Daoy (cell line): ENCODE measurements around the gene SCD. TPM values are rescaled to one million over a fixed set of nuclear protein-coding genes. Genes with fewer than 3 reads are reported as not detected.

Source experiments
- DNase-seq: peaks from one replicate; pipeline ENCODE4 v3.0.0-alpha.2; 2015; ENCODE audit warnings: low read depth
- total RNA-seq: library from RNA; depleted of rRNA; stranded (reverse); fragments of >200 nt; shearing (Covaris generic); gene quantifications from 2 replicates; pipeline ENCODE4 v1.2.3, GENCODE V29; 2014

The SCD gene
- total RNA-seq, 1 experiment from 2014 or later = 45.2 TPM

DNA sequence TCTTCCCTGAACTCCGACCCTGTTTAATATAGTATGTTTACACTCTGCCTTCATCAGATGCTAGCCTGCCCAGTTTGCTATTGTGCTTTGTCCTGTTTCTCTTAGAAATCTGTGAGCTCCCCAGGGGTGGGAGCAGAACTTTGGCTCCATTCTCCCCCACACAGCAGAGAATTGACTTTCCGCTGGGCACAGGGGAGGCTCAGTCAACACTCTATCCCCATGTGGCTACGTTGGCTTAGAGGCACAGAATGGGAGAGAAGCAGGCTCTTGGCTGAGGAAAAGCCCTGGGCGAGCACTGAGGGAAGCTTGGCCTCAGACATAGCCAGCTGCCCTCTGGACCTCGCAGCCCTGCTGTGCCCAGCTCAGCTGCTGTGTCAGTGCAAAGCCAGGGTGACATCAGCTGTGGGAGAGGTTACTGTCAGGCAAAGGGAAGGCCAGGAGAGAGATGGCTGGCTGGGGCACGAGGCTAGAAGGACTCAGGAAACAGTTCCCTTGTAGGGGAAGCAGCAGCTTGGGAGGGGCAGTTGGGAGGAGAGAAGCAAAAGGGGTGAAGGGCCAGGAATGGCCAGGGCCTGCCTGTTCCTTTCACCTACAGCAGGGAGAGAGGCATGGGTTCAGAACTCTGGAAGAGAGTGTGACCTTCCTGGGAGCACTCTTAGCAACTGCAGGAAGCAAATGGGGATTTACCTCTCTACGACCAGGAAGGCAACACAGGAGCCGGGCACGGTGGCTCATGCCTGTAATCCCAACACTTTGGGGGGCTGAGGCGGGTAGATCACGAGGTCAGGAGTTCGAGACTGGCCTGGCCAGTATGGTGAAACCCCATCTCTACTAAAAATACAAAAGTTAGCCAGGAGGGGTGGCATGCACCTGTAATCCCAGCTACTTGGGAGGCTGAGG, 5.8 kb upstream of the SCD start:
- DNase-seq = no peak

DNA sequence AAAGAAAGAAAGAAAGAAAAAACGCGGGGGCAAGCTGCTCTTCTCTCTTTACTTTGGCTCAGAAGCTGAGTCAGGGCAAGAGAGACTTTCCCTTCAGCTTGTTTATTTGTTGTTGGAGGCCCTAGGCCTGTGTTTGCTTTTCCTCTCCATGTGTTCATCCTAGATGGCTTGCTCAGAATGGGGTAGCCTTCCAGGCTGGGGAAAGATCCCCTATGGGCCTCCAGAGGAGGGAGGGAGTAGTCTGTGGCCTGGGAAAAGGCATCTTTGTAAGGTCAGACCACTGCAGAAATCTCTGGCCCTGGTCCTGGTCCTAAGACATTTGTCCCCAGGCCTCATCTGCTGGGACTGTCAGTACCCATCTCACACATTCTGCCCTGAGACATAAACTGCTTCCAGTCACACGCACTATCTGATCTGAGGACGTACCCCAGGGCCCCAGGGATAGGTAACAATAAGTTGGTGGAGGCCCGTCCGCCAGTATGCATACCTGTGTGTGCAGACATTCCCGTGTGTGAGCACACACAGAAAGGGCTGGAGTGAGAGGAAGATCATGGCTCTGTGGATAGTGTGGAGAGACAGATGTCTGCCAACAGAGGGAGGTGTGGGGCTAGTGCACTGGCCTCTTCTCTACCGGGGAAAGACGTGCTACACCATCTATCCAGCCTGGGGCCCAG, 4.9 kb upstream of the SCD start:
- DNase-seq = peak; percentile 58

DNA sequence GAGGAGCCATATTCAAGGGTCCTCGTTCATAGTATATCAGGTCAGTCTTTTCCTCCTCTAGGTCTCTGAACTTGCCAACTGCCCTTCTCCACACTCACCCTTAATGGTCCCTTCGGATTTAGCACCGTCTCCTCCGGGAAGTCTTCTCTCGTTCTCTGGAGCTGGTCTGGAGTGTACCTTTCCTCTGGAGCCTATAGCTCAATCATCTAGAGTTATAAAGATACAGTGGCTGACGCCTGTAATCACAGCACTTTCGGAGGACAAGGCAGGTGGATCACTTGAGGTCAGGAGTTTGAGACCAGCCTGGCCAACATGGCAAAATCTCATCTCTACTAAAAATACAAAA, 4.4 kb upstream of the SCD start:
- no peak for DNase-seq

DNA sequence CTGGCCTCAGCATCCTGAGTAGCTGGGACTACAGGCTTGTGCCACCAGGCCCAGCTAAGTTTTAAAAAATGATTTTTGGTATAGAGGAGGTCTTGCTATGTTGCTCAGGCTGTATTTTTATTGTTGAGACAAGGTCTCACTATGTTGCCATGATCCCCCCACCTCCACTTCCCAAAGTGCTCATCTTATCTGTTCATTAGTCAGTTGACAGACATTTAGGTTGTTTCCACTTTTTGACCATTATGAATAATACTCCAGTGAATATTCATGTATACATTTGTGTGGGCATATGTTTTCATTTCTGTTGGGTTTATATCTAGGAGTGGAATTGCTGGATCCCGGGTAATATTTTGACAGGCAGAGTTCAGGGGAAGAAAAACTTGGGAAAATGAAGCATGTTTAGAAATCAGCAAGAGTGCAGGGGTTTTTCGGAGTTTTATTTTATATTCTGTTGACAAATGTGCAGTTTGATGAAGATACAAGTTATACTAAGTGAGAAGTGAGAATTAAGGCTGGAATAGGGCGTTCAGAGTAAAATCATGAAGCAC, 2.7 kb upstream of the SCD start:
- no peak for DNase-seq

DNA sequence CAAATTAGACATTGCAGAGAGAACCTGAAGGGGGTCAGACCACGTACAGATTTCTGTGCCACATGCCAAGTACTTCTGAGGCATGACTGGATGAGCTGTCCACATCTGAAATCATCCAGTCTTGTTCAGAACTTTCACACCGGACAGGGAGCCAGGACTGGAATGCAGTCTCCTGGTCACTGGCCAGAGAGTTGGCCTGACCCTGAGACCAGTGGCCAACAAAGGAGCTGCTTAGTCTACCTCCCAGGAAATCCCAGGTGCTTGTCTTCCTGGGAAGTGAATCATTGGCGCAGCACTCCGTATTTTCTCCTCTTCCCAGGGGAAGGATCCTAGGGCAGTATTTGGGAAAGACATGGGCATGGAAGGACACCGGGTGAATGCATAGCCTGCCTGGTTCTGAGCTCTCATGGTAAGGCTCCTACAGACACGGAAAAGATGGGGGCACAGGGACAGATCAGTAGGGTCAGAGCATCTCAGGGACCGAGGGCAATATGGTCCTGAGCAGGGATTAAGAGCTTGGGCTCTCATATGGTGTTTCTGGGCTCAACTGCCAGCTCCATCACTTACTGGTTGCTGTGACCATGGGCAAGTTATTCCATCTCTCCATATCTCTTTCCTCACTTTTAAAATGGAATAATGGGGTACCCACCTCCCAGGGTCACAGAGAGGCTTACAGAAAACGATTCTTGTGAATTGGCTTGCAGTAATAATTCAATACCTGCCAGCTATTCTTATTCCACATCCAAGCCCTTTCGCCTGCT, 1.3 kb upstream of the SCD start:
- no peak for DNase-seq

DNA sequence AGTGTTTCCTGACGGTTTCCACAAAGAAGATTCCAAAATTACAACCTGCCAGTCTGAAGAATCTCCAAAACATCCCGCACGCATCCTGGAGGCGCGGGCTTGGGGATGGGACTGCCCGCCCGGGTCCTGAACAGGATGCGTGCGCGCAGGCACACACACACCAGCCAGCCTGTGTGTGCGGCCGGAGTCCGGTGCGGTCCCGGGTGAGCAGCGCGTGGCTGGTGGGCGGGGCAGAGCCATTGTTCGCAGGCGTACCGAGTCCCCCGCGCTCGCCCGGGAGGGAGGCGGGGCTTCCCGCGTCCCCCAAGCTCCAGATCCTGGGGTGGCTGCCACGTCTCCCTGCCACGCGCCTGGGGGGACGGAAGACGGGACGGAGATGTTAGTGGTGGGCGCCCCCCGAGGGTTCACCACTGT, 675 bp upstream of the SCD start:
- DNase-seq = peak; percentile 77

GRCh38 chr10:100347568-100348195, 649 bp downstream of the SCD start:
- peak; percentile 13 for DNase-seq

GRCh38 chr10:100348389-100348927, 1.4 kb downstream of the SCD start:
- DNase-seq = no peak

- DNase-seq = no peak
These were observed 2.1 kb downstream of the SCD start for GRCh38 chr10:100349087-100349486.

DNA sequence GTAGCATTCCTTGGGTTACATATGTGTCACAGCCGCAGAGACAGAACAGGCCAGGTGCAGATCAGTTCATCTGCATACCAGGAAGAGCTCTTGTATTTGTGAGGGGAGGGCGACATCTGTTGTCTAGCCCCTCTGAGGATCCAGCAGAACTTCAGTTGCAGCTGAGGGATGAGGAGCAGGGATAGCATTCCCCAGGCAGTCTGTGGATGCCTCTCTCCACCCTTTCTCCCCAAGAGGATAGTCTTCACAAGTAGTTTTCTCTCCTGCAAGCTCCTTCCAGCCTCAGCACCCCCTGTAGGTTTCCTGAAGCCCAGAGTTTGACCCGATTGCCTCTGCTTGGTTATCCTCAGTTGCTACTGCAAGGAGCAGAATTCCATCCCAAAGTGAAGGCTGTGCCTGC, 2.6 kb downstream of the SCD start:
- no peak for DNase-seq

DNA sequence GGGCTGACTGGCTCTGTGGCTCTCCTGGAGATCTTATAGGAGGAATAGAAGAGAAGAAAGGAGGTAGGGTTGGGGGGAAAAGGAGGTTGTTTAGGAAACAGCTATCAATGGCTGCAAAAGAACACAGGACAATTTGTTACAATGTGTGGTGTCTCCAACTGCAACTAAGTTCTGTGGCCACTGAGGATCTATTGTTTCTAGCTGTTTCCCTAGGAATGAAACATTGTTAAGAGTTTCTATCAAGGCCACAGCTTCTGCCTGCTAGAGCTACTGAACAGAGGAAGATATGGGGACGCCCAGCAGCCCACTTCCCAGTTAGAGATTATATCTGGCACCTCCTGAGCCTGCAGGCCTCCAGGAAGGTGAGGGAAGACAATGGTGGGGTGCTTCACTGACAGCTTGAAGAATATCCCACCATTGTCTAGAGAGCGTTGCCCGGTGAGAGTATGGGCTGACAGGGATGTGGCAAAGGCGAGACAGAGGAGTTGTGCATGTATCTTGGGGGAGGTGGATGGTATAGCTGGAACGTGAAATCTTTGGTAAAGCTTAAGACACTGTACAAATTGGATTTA, 4.0 kb downstream of the SCD start:
- no peak for DNase-seq

DNA sequence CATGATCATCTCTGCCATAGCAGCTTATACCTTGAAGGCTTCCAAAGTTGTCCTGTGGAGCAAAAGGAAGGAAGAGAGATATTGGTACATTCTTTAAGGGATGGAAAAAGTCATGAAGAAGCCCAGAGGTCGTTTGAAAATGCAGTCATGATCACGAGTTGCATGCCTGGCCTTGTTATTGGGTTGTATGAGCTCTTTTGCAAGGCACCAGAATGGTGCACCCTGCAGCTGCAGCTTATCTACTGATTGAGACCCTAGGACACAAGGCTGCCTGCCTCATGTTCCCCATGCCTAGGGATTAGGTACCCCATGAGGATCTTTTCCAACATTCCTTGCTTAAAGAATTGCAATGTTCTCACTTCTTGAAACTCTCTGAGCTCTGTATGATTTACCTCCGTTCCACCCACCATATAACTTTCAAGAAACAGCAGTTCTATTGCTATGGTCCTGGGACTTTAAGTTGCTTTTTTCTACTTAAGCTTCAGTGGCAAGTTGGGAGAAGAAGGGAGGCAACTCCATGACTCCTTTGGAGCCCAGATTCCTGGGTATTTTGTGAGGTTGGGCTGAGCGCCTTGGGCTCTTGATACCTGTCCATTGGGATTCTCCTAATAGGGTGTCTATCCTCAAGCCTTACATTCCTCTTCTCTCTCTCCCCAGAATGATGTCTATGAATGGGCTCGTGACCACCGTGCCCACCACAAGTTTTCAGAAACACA, 6.9 kb downstream of the SCD start:
- no peak for DNase-seq

DNA sequence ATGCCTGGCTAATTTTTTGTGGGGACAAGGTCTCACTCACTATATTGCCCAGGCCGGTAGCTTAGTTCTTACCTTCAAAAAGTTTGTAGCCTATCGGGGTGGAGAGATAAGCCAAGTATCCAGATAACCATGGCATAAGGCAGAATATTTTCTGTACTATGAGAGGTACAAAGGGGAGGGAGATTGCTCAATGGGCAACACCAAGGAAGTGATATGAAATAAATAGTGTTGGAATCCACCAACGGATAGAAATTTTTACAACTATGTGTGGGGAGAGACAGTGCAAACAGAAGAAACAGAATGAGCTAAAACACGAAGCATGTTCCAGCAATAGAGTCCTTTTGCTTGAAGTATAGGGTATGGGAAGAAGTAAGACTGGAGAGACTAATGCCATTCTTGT, 8.1 kb downstream of the SCD start:
- DNase-seq = no peak

GRCh38 chr10:100356067-100357017, 9.3 kb downstream of the SCD start:
- DNase-seq = no peak

- no peak for DNase-seq
These were observed 10.2 kb downstream of the SCD start for GRCh38 chr10:100357059-100357858.

DNA sequence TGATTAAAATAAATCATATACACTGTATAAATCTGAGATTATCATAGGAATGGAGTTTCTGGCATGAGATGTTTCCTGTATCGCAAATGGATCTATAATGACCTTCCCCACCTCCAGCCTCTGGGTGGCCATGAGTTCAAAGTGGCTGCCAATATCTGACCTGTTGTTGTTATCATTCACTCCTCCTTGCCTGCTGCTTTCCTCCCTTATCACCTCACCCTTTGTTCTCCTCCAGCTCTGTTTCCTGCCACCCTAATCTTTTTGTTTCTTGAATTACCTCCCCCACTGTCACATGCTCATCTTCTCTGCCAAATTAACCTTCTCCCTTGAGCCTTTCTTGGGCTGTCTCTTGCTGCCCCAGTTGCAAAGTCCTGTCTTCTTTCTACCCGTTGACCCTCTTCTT, 12.0 kb downstream of the SCD start:
- no peak for DNase-seq

GRCh38 chr10:100359529-100360150, 12.6 kb downstream of the SCD start:
- no peak for DNase-seq

DNA sequence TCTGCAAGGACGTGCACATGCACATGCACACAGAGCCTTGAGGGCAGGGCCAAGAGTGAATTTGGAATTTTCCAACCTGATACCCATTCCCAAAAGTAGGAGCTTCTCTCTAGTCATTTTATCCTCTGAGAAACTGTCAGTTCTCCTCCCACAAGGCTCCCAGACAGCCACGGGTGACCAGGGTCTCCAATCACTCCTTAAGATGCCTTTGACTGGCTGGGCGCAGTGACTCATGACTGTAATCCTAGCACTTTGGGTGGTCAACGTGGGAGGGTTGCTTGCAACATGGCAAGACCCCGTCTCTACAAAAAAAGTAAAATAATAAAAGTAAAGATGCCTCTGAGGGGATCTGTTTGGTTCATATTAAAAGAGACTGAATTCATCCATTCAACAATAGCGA, 13.2 kb downstream of the SCD start:
- no peak for DNase-seq
